Measurements from ENCODE around the gene COL5A1. TPM values are rescaled to one million over a fixed set of nuclear protein-coding genes. Genes with fewer than 3 reads are reported as not detected.

COL5A1 gene
- total RNA-seq, 4 donors from 2014 or later, result 7.1 to 69.3 (median 16.1) TPM

DNA sequence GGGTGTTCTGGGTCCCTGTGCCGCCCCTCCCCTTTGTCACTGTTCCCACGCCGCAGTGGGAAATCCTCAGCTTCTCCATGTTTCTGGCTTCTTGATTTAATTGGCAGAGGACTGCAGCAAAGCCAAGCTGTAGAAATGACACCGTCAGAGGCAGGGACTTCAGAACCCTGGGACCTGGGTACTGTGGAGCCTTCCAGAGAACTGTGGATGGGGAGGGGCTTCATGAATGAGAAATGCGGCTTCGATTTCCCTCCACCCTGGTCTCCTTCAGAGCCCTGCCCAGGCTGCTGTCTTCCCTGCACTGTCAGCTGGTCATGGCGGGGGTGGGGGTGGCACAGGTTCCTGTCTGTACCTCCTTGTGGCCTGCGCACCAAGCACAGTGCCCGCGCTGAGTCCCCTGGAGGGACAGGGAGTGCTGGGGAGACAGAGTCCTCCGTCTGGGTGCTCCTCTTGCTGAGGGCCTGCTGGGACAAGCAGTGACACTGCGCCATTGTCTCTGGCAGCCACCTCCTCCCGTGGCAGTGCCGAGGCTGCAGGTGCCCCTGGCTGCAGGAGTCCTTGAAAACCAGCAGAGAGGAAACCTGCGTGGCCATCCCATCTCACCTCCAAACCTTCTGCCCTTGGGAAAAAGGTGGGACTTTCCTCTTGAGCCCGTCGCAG, 47.2 kb downstream of the COL5A1 start:
- TF ChIP-seq POLR2AphosphoS5 (IDR thresholded peaks at IDR 0.05) (no peak), POLR2A (IDR thresholded peaks at IDR 0.05) (no peak), EP300 (IDR thresholded peaks at IDR 0.05; ENCODE audit: low read depth) (no peak)
- TF ChIP-seq, protein P1, sequence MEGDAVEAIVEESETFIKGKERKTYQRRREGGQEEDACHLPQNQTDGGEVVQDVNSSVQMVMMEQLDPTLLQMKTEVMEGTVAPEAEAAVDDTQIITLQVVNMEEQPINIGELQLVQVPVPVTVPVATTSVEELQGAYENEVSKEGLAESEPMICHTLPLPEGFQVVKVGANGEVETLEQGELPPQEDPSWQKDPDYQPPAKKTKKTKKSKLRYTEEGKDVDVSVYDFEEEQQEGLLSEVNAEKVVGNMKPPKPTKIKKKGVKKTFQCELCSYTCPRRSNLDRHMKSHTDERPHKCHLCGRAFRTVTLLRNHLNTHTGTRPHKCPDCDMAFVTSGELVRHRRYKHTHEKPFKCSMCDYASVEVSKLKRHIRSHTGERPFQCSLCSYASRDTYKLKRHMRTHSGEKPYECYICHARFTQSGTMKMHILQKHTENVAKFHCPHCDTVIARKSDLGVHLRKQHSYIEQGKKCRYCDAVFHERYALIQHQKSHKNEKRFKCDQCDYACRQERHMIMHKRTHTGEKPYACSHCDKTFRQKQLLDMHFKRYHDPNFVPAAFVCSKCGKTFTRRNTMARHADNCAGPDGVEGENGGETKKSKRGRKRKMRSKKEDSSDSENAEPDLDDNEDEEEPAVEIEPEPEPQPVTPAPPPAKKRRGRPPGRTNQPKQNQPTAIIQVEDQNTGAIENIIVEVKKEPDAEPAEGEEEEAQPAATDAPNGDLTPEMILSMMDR (IDR thresholded peaks at IDR 0.05), result no peak
- Histone ChIP-seq H3K9me3 (no peaks in the 10 kb centered on the region), H3K4me3 (no peak overlapping the region), H3K27me3 (no peaks in the 10 kb centered on the region), H3K36me3 (no peaks in the 10 kb centered on the region), H3K27ac (peak overlapping the region in 1 of 4 donors; percentile 14), H3K4me1 (peaks cover 0 to 6% (median 5%) of the 10 kb centered on the region in 4 donors)
- intact Hi-C loops (cut with DNase I; ENCODE audit: low total_unique reads) (loop anchor here (5.0 kb wide), 1 partner anchor 241 kb away; no protein-coding TSS in a partner anchor), in situ Hi-C loops (cut with MboI; ENCODE audit: low pct_ligation_motif_present in 1 of 4, low pct_unique_long_range_greater_than_20kb in 1 of 4, low sequenced_read_pairs in 3 of 4) (loop anchor here in 1 of 4 donors (25.0 kb wide), 1 partner anchor 299 kb away; no protein-coding TSS in a partner anchor)
- WGBS, 2 donors (ENCODE audit: low coverage in 1 of 2), result 82% methylated on average over 11 of the region's 17 CpGs; no CpG with 5 or more reads in 1 of the 2 donors
- no peak for DNase-seq

DNA sequence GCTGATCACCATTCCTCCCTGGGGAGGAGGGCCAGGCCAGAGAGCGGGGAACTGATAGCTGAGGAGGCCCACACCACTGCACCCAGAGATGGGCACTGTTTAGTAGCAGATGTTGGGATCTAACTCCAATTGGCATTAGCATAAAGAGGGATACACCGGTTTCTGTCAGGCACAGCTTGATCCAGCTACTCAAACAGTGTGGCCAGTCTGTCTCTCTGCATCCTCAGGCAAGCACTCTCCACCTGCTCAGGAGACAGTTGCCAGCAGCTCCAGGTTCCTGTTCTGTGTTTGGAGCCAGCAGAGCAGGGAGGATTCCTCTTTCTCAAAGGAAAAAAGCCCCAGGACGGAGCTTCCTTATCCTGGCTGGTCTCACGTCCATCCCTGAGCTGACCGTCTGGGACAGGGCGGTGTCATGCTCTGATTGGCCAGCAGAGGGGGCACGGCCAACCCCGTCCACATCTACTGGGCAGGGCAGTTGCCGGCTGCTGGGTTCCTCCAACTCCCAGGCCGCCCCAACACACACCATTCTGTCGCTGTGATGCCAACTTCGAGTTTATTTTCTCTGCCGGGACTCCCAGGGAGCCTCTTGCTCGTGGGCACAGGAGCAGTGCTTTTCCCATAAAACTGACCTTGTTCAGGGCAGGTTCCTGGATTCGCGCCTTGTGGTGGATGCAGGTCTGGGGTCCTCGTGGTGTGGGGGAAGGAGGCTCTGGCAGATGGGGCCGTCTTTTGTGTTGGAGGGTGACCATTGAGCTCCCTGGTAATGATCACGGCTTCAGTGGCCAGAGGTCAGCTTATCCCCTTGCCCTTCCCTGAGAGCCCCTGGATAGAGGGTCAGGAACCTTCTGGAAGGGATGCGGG, 47.9 kb downstream of the COL5A1 start:
- H3K36me3 ChIP-seq, result no peaks in the 10 kb centered on the region
- H3K4me3 ChIP-seq, result no peak overlapping the region
- H3K4me1 ChIP-seq, result peaks cover 0 to 6% (median 5%) of the 10 kb centered on the region in 4 donors
- peak; percentile 68 for DNase-seq
- H3K27me3 ChIP-seq, result no peaks in the 10 kb centered on the region
- peak overlapping the region in 2 of 4 donors; percentile 14 to 20 for H3K27ac ChIP-seq
- TF ChIP-seq, protein P1 (IDR thresholded peaks at IDR 0.05), result peak; percentile 67 to 88 (median 79)
- TF ChIP-seq POLR2AphosphoS5 (IDR thresholded peaks at IDR 0.05) (no peak), EP300 (IDR thresholded peaks at IDR 0.05; ENCODE audit: low read depth) (no peak), POLR2A (IDR thresholded peaks at IDR 0.05) (no peak)
- H3K9me3 ChIP-seq, result no peaks in the 10 kb centered on the region
- 30% methylated on average over 18 of the region's 20 CpGs; no CpG with 5 or more reads in 1 of the 2 donors for WGBS, 2 donors (ENCODE audit: low coverage in 1 of 2)
- intact Hi-C loops (cut with DNase I; ENCODE audit: low total_unique reads) (loop anchor here (5.0 kb wide), 1 partner anchor 242 kb away; no protein-coding TSS in a partner anchor), in situ Hi-C loops (cut with MboI; ENCODE audit: low pct_ligation_motif_present in 1 of 4, low pct_unique_long_range_greater_than_20kb in 1 of 4, low sequenced_read_pairs in 3 of 4) (loop anchor here in 1 of 4 donors (25.0 kb wide), 1 partner anchor 298 kb away; no protein-coding TSS in a partner anchor)

DNA sequence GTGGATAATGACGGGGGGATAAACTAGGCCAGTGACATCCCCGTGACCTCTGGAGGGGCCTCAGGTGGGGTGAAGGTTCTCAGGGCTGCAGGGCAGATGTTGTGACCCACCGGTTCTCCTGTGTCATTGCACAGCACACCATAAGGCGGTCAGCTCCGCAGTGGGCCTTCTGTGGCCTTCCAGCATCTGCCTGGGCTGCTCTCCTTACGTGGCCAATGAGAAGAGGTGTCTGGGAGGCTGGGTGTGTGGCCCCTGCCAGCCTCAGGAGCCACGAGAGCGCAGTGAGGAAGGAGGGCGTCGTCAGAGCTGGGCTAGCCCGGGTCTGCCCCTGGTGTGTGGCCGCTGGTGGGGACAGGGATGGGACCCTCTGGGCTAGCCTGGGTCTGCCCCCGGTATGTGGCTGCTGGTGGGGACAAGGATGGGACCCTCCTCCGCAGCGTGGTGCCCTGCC, 48.7 kb downstream of the COL5A1 start:
- TF ChIP-seq EP300 (IDR thresholded peaks at IDR 0.05; ENCODE audit: low read depth) (no peak), POLR2AphosphoS5 (IDR thresholded peaks at IDR 0.05) (no peak), POLR2A (IDR thresholded peaks at IDR 0.05) (no peak)
- TF ChIP-seq, protein P1 (IDR thresholded peaks at IDR 0.05), result no peak
- Histone ChIP-seq H3K4me1 (peaks cover 0 to 6% (median 5%) of the 10 kb centered on the region in 4 donors), H3K27me3 (no peaks in the 10 kb centered on the region), H3K4me3 (no peak overlapping the region), H3K9me3 (no peaks in the 10 kb centered on the region), H3K27ac (no peak overlapping the region), H3K36me3 (no peaks in the 10 kb centered on the region)
- intact Hi-C loops (cut with DNase I; ENCODE audit: low total_unique reads) (no loop called here), in situ Hi-C loops (cut with MboI; ENCODE audit: low pct_ligation_motif_present in 1 of 4, low pct_unique_long_range_greater_than_20kb in 1 of 4, low sequenced_read_pairs in 3 of 4) (loop anchor here in 1 of 4 donors (25.0 kb wide), 1 partner anchor 297 kb away; no protein-coding TSS in a partner anchor)
- WGBS, 2 donors (ENCODE audit: low coverage in 1 of 2), result 63% methylated on average over 15 of the region's 15 CpGs; no CpG with 5 or more reads in 1 of the 2 donors
- no peak for DNase-seq
